Measurements from ENCODE around the gene PLA1A.

The PLA1A gene

DNA sequence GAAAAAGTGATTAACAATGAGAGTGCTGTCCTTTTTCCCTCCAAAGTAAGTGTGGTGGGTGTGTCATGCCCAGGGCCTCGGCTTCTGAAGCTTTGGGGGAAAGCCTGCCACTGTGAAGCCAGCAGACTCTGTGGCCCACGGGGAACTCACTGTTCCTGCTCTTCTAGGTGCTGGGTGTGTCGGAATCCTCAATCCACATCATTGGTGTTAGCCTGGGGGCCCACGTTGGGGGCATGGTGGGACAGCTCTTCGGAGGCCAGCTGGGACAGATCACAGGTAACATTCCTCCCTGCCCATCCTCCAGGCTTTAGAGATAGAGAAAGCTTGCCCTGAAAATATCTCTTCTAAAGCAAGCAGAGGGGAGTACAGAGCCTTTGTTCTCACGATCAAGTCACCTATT, 11.6 kb downstream of the PLA1A start:
- no peak for DNase-seq

DNA sequence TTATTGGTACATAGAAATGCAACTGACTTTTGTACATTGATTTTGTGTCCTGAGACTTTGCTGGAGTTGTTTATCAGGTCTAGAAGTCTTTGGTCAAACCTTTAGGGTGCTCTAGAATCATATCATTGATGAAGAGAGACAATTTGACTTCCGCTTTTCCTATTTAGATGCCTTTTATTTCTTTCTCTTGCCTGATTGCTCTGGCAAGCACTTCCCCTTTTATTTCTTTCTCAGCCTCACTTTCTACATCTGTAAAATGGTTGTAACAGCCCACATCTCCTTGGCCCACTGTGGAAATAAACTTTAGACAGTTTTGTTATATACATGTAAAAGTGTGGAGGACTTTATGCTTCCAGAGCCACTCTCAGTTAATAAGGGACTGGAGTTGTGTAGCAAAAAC, 14.0 kb downstream of the PLA1A start:
- no peak for DNase-seq

DNA sequence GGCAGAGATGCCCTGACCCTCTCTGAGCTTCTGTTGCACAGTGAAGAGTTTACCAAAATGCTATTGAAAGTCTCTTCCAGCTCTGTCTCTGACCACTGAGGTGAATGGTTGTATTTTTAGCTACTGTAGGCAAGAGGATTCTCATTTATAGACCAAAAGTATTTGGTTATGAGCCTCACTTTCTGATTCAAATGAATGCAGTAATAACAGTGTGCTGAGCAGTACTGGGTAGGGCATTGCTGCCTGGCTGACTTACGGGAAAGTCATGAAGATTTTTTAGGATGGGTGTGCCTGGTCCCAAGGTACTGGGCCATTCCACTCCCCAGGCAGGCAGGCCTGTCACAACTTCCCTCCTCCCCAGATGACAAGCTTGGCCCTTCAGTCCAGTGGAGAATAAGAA, 15.5 kb downstream of the PLA1A start:
- no peak for DNase-seq

DNA sequence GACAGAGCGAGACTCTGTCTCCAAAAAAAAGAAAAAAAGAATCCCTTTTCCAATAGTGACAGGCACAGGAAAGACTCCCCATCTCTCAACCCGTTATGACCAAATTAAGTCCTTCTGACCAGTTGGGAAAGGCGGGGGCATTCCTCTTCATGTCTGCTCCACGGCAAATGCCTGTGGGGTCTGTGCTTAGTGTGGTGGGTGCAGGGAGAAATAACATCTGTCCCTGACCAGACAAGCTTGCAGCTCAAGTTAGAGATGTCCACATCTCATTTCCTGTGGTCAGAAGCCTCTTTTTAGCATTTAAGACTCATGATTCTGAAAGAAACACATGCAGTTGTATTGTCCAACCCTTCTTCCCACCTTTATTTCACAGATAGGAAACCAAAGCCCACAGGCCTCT, 16.2 kb downstream of the PLA1A start:
- DNase-seq = no peak

DNA sequence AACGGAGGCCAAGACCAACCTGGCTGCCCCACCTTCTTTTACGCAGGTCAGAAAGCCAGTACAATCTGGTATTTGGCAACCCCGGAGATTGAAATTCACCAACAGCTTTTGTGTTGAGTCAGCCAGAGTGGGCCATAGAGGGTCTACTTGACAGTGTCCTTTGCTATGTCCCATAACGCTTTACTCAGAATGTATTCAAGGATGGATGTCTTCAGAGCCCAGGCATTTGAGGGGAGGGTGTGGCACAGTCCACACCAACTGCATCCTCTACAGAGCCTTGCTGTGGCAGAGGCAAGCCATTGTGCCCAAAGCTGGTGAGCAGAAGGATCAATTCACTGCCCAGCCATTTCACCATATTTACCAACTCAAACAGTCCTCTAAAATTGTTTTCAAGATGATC, 18.4 kb downstream of the PLA1A start:
- DNase-seq = no peak

DNA sequence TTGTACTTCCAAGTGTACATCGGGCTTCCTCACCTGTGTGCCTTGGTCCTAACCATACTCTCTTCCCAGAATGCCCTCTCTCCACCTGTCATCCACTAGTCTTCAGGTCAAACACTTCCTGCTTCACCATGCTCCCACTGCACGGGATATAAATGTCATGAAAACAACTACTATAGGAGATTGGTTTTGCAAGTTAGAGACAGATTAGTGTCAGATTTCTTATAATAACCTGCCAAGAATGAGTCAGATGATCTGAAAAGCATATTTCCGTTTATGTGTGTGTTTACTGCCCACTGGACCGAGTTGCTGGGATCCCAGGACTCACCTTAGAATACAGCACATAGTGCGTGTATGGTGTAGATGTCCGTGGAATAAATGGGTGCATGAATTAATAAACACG, 21.4 kb downstream of the PLA1A start:
- DNase-seq = no peak

DNA sequence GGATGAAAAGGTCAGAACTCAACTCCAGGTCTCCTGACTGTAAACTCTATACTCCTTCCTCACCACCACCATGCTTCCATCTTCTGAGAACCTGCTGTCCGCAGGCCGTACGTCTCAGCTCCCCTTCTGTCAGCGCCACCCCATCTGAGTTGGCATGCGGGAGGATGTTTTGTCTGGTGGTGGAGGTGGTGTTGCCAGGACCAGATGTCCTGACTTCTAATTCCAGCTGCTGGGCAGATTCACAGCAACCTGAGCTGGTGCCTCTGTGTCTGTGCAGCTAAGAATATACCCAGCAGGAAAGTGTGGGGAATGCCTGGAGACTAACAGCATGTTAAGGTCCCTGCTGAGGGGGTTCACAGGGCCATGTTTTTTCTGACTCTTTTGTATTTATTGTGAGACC, 23.2 kb downstream of the PLA1A start:
- DNase-seq = no peak

DNA sequence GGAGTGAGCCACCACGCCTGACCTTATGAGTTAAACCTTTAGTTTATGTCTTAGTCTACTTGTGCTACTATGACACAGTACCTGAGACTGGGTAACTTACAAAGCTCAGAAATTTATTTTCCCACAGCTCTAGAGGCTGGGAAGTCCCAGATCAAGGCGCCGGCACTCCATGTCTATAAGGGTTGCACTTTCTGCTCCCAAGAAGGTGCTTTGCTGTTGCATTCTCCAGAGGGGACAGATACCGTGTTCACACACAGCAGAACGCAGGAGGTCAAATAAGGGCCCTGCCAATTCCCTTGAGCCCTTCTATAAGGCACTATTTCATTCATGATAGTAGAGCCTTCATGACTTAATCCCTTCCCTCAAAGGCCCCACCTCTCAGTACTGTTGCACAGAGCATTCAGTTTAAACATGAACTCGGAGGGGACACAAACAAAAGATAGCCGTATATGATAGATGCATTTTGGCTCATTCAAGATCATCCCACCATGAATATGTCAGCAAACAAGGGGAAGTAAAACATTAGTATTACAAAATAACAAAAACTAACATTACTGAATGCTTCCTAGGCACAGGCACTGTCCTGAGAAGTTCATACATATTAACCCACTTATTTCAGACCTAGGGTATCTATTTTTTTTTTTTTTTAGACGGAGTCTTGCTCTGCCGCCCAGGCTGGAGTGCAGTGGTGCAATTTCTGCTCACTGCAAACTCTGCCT, 26.5 kb downstream of the PLA1A start:
- no peak for DNase-seq

DNA sequence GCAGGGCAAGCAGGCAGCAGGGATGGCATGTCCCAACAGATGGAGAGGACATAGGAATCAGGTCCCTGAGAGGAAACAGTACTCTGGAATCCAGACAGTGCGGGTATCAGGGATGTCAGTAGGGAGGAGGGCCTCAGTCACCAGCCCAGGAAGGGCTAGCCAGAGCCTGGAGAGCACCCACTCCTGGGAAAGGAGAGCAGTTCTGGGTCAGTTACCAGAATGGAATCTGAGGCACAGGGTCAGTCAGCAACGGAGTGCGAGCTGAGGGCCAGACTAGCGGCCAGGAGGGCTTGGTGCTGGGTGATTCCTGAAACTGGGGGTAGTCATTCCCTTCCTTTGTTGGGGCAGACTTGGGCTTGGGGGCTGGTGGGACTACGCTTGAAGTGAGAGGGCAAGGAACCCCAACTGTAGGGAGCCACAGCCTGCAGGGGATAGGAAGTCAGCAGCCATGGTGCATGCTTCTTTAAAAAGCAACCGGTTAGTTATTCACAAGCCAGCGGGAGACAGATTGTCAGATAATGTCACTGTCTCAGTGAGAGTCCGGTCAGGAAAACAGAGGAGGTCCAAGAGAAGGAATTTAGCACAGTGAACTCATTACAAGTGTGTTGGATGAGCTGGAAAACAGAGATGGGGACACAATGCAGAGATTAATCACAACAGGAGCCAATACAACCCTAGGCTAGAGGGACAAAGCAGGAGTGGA, 27.9 kb downstream of the PLA1A start:
- no peak for DNase-seq

DNA sequence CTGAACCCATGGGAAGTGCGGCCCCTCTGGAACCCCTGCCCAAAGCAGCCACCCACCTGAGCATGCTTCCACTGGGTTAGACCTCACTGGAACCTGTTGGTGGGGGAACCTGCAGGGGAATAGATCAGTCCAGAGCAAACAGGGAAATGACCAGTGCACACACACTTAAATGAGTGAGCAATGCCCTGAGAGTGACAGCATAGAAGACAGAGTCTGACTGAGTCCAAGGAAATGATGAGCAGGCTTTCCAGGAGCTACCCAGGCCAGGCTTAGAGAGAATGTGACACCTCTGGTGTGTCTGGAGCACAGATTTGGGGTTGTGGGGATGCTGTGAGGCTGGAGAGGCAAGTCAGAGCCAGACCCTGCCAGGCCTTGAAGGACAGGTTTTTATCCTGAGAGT, 28.5 kb downstream of the PLA1A start:
- DNase-seq = no peak

DNA sequence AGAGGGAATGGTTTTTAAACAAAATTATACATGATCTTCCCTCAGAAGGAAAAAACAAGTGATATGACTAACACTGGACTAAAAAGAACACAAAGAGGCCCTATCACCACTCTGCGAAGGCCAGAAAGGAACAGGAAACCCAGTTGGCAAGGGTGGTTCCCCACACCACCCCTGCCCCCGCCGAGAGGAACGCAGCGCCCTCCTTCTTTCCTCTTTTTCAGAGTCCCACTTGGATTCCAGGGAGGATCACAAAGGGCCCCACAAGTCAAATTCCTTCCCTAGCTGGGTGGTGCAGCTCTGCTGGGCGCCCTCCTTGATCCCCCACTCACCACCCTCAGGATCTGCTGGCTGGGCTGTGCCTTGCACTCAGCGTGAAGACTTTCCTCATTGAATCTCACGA, 29.8 kb downstream of the PLA1A start:
- DNase-seq = no peak

DNA sequence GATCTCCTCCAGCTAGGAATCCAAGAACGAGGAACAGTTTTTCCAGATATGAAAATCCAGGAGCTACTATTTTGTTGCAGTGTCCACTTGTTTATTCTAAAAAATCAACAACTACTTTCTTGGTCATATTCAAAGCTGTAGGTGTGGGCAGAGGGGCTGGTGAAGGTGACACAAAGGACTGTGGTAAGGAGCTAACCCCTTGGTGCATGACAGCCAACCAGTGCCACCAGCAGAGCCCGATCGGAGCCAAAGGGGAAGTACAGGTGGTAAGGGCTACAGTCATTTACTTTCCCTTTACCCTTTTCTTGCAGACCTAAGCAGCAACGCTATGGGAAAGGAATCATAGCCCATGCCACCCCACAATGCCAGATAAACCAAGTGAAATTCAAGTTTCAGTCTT, 30.7 kb downstream of the PLA1A start:
- no peak for DNase-seq

DNA sequence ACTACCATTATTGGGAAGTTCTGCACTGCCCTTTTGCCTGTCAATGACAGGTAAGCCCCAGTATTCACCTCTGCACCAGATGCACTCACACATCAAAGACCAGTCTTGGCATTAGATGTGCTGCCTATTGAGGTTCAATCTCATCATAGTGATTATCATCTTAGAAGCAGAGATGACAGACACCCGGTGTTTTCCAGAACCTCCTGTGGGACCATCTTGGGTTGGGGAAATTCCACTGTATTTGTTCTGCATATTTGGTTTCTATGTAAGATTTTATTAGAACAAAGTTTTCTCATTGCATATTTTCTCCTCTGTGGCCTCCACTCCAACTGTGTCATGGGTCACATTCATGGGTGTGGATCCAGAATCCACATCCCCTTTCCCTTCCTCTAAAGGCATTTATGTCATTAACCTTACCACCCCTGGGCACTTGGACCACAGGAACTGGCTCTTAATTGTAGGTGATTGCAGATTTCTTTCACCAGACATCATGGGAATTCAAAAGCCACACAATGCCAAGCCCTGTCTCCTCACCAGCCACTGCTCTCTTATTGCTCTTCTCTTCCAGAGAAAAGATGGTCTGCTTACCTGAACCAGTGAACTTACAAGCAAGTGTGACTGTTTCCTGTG, 31.2 kb downstream of the PLA1A start:
- DNase-seq = no peak

DNA sequence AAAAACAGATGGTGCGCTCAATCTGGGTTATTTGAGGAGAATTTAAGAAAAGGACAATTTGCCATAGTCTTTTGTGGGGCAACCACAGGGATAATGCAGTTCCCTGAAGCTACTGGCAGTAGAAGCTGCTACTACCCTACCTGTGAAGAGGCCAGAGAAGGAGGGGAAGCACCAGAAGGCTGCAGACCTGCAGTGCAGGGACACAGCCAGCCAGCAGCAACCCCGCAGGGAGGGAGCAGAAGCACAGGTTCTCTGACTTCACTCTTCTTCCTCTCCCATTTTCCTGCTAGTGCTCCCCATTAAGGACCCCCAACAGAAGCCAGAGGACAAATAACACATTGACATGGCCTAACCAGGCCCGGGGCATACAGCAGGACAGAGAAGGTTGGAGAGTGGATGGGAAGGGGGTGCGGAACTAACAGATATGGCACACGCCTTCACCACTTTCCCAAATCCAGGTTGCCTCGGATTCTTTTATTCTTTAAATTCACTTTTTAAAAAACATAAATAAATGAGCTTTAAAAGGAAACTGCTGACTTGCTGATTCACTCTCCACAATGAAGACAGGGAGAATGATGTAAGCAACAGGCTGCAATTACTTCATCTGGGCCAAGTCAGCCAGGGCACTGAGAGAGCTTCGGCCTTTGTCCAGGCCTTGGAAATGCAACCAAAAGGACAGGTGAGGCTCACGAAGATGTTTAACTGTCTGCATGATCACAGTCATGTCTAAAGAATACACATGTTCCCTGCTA, 32.6 kb downstream of the PLA1A start:
- DNase-seq = no peak

DNA sequence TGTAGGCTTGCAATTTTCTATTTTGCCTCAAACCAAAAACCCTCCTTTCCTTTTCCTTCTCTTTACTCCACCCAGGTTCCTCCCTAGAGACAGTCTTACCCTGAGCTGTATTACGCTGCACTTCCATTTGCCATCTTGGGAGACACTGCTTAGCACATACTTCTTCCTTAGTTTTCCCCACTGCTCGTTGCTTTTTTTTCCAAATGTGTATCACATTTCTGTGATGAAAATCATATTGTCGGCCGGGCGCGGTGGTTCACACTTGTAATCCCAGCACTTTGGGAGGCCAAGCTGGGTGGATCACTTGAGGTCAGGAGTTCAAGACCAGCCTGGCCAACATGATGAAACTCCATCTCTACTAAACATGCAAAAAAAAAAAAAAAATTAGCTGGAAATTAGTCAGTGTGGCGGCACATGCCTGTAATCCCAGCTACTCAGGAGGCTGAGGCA, 33.2 kb downstream of the PLA1A start:
- DNase-seq = no peak

DNA sequence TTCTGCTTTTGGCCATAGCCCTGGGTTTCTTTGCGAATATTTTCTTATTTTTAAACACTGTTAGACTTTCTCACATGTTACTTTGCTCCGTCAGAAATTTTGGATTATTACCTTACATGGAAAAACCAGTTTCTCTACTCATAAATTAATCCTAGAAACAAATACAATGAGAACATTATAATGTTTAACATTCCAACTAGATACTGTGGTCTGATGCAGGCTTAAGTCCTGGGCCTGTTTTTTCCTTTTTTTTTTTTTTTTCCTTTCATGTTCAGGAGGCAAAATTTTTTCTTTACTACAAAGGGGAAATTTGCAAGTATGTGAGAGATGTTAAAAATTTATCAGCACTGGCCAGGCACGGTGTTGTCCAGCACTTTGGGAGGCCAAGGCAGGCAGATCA, 33.8 kb downstream of the PLA1A start:
- DNase-seq = no peak

DNA sequence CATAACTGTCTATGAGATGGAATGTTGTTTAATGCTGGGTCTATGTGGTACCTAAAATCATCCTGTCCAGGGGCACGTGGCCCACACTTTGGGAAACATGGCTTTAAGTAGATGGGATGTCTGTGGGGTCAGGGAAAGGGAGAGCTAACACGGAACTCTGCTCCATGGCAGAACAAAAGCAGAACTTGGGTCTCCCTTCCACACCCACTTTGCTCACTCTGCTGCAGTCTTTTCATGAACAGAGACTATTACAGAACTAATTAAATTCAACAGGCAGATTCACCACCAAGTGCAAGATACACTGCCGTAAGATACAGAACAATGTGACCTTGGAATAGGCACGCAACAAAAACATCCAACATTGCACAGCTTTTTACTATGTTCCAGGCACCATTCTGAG, 34.5 kb downstream of the PLA1A start:
- no peak for DNase-seq

DNA sequence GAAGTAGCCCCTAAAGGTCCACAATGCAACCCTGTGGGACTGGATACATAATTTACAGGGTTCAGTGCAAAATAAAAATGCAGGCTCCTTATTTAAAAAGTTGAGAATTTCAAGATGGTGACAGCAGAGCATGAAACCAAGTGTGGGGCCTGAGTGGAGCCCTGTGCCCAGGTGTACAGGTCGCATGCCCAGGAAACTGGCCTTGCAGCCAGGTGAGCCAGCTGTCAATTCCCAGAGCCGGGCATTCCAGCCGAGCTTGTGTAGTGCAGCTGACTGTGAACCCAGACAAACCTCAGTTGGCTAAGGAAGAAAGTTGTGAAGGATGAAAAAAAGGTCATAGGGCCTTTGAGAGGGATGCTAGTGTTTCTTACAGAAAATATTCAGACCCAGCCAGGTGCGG, 35.1 kb downstream of the PLA1A start:
- DNase-seq = no peak

DNA sequence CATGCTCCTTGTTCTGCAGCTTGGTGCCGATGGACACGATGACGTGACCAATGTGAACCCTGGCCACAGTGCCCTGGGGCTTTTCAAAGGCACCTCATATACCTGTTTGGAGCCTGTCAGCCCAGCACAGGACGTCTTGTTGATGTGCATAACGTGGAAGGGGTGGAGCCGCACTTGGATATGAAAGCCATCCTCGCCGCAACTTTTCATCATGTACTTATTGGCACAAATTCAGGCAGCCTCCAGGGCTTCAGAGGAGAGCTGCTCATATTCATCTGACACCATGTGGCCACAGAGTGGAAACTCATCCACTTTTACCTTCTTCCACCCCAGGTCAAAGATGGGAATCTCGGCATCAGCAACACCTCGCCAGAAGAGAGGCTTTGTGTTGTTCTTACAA, 38.0 kb downstream of the PLA1A start:
- peak; percentile 17 for DNase-seq

DNA sequence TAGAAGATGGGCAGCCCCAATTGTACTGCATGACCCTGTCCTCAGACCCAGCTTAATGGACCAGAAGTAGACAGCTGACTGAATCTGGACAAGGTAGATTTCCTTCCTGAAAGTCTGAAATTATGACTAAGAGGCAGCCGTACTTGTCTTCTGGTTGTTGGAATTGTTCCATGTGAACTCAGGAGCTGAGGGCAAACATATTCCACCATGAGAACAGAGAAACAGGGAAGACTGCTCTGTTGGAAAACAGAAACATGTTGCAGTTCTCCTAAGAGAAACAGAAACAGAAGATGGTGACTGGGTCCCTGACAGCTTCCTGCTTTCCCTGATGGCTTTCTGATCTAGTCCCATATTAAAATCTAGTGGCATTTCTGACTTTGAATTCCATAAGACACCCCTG, 38.6 kb downstream of the PLA1A start:
- no peak for DNase-seq

DNA sequence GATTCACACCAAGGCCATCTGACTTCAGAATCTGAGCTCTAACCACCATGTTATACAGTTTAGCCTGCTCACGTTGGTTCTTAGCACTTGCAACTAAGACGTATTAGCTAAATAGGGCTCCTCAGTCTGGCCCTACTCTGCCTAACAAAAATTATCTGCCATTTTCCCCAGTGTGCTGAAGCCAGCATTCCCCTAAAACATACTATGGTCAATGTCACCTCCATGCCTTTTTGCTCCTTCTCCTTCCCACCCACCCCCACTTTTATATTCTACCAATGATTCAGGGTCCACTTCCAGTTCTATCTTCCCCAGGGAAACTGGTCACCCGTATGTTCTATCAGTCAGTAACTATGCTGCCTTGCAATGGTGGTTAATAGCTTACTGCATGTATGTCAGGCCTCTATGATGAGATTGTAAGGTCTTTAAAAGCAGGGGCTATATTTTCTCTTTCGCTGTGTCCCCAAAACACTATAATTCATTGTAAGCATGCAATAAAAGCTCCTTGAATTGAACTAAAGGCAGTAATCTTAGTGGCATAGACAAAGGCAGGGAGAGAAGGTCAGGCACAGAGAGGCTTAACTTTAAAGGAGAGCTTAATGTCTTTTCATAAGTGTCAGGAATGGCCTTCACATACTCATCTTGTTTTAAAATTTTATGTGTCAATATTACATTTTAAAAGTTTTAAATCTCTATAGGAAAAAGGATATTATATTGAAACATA, 39.4 kb downstream of the PLA1A start:
- DNase-seq = no peak

DNA sequence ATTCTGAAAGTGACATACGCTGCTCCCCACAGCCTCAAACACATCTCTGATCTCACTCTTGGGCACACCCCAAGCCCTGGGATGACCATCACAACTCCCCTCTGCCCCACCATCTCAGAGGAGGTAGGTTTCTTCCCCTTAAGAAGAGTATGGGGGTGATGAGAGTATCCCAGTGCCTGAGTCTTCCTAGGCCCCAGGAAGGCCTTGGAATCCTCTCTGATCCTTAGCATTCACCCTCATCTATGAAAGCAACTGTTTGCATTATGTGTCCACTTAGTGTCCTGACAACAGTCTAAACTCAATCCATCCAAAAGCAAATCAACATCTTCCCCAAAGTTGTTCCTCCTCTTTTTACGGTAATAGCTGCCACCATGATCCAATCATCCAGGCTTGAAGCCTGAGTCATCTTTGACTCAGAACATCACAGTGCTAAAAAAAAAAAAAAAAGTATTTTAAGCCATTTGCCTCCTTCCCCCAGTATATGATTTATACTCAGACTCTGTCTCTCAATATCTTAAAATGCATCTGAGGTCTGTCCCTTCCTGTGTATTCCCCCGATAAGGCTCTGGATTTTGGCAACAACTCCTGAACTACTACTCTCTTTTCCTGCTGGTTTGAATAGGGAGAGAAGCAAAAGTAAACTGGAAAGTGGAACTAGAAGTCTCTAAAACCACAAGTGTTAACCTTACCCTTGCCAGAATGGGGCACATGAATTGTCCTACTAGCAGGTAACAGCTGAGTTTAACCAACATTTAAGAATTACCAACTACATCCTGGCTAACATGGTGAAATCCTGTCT, 40.2 kb downstream of the PLA1A start:
- DNase-seq = peak; percentile 48
